Suprapubic skin (tissue), 4 donors: Measurements from ENCODE around the gene CDH3. TPM values are rescaled to one million over a fixed set of nuclear protein-coding genes. Genes with fewer than 3 reads are reported as not detected.

Experiments used
- DNase-seq, 2 donors: peaks; one replicate each; pipeline ENCODE4 v3.0.0-alpha.2; 2019; ENCODE audit warnings: low spot score in 2 of 2
- H3K27ac ChIP-seq: fragments of 200-600 bp; sonication (generic); one replicate; pipeline ENCODE4 v1.5.1; 2019
- H3K27me3 ChIP-seq: fragments of 200-600 bp; sonication (generic); one replicate; pipeline ENCODE4 v1.5.1; 2019
- H3K36me3 ChIP-seq: fragments of 200-600 bp; sonication (generic); one replicate; pipeline ENCODE4 v1.5.1; 2019
- H3K4me1 ChIP-seq: fragments of 200-600 bp; sonication (generic); one replicate; pipeline ENCODE4 v1.5.1; 2019
- H3K4me3 ChIP-seq: fragments of 200-600 bp; sonication (generic); one replicate; pipeline ENCODE4 v1.5.1; 2019; ENCODE audit warnings: mild to moderate bottlenecking
- H3K9me3 ChIP-seq: fragments of 200-600 bp; sonication (generic); one replicate; pipeline ENCODE4 v1.5.1; 2019
- EP300 ChIP-seq: sonication (generic); formaldehyde crosslinking; IDR thresholded peaks from one replicate; pipeline ENCODE4 v1.6.1; 2017; ENCODE audit warnings: antibody characterized with exemption
- POLR2A ChIP-seq, 2 donors: fragments of 450-650 bp; IDR thresholded peaks; one replicate each; pipeline ENCODE4 v1.6.1; 2017; ENCODE audit warnings: antibody characterized with exemption in 2 of 2, mild to moderate bottlenecking in 2 of 2, moderate library complexity in 2 of 2
- POLR2AphosphoS5 ChIP-seq, 3 donors: sonication (generic); formaldehyde crosslinking; IDR thresholded peaks; one replicate each; pipeline ENCODE4 v1.6.1; 2017; ENCODE audit warnings: antibody characterized with exemption in 3 of 3
- WGBS: methylation state at CpG from one replicate; pipeline ENCODE4 v1.1.5; 2018; 5-methylcytosine and 5-hydroxymethylcytosine counted together
- total RNA-seq, 4 donors: library from RNA; depleted of rRNA; stranded (reverse); fragments of >200 nt; gene quantifications; one replicate each; pipeline ENCODE4 v1.1.0, GENCODE V29; 2016
- TF ChIP-seq, protein P1 (sequence below), 2 donors: fragments of 200-600 bp in 1 of 2; fragments of 450-650 bp in 1 of 2; sonication (generic) in 1 of 2; IDR thresholded peaks; one replicate each; pipeline ENCODE4 v1.5.1; 2016 to 2019; ENCODE audit warnings: antibody characterized with exemption in 2 of 2, mild to moderate bottlenecking in 1 of 2, moderate library complexity in 1 of 2

Gene CDH3
- total RNA-seq, 4 donors from 2014 or later = 39.0 to 96.8 (median 70.1) TPM

DNA sequence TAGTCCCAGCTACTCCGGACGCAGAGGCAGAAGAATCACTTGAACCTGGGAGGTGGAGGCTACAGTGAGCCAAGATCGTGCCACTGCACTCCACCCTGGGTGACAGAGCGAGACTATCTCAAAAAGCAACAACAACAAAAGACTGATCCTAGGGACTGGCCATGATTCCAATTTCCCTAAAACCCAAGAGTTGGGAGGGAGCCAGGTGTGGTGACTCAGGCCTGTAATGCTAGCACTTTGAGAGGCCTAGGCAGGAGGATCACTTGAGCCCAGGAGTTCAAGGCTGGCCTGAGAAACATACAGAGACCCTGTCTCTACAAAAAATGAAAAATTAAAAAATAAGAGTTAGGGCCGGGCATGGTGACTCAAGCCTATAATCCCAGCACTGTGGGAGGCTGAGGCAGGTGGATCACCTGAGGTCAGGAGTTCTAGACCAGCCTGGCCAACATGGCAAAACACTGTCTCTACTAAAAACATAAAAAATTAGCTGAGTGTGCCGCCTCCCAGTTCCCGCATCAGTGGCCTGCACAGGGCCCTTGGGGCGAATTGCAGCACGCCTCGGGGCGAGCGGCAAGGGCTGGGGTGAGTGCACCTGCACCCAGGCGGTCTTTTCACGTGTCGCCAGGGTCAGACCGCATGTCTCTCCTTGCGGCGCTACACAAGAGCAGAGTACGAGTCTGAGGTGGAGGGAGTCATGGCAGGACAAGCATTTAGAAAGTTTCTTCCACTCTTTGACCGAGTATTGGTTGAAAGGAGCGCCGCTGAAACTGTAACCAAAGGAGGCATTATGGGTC, 40.8 kb downstream of the CDH3 start:
- no peaks in the 10 kb centered on the region for H3K4me1 ChIP-seq
- H3K4me3 ChIP-seq = no peak overlapping the region
- DNase-seq = no peak
- peaks cover 16% of the 10 kb centered on the region for H3K36me3 ChIP-seq
- no peak for TF ChIP-seq EP300
- TF ChIP-seq, protein P1, sequence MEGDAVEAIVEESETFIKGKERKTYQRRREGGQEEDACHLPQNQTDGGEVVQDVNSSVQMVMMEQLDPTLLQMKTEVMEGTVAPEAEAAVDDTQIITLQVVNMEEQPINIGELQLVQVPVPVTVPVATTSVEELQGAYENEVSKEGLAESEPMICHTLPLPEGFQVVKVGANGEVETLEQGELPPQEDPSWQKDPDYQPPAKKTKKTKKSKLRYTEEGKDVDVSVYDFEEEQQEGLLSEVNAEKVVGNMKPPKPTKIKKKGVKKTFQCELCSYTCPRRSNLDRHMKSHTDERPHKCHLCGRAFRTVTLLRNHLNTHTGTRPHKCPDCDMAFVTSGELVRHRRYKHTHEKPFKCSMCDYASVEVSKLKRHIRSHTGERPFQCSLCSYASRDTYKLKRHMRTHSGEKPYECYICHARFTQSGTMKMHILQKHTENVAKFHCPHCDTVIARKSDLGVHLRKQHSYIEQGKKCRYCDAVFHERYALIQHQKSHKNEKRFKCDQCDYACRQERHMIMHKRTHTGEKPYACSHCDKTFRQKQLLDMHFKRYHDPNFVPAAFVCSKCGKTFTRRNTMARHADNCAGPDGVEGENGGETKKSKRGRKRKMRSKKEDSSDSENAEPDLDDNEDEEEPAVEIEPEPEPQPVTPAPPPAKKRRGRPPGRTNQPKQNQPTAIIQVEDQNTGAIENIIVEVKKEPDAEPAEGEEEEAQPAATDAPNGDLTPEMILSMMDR (IDR thresholded peaks at IDR 0.05) = no peak
- no peak for TF ChIP-seq POLR2AphosphoS5 (IDR thresholded peaks at IDR 0.05)
- no peak for TF ChIP-seq POLR2A (IDR thresholded peaks at IDR 0.05)
- no peak overlapping the region for H3K27ac ChIP-seq
- H3K9me3 ChIP-seq = no peaks in the 10 kb centered on the region
- 94% methylated on average over 18 of the region's 22 CpGs for WGBS
- H3K27me3 ChIP-seq = no peaks in the 10 kb centered on the region

DNA sequence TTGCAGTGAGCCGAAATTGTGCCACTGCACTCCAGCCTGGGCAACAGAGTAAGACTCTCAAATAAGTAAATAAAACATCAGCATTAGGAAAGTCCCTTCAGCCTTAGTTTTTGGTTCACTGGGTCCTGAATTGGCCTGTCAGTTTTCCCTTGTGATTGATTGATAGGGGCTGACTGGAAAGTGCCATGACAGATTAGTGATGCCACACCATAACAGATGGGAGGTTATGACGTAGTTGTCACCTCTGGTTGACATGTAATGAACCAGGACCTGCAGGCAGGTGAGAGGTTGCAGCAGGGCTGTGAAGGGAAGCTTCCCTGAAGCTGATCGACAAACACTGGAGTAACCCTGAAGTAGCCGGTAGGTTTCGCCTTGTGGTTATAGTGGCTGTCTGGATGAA, 41.8 kb downstream of the CDH3 start:
- no peak overlapping the region for H3K4me3 ChIP-seq
- 89% methylated on average over 5 of the region's 5 CpGs for WGBS
- H3K27me3 ChIP-seq = no peaks in the 10 kb centered on the region
- peaks cover 20% of the 10 kb centered on the region for H3K36me3 ChIP-seq
- no peak for TF ChIP-seq POLR2A (IDR thresholded peaks at IDR 0.05)
- no peak for TF ChIP-seq EP300
- TF ChIP-seq, protein P1 (IDR thresholded peaks at IDR 0.05) = no peak
- no peak for TF ChIP-seq POLR2AphosphoS5 (IDR thresholded peaks at IDR 0.05)
- H3K4me1 ChIP-seq = no peaks in the 10 kb centered on the region
- no peaks in the 10 kb centered on the region for H3K9me3 ChIP-seq
- no peak overlapping the region for H3K27ac ChIP-seq
- DNase-seq = no peak

DNA sequence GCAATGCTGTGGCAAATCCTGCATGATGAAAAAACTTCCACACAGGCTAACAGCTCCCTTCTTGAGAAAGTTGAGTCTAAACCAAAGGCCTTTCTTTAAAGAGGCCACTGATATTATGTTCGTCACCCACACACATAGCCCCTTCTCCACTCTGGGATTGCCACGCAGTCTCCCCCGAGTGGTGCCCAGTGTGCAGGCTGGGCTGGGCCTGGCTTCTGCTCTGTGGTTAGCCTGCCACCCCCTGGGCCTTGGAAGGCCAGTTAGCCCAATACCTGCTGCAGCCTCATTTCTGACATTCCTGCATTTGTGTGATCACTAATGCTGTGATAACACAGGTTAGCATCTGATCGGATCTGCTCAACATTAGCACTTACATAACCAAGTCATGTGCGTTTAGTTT, 44.8 kb downstream of the CDH3 start:
- Histone ChIP-seq H3K27me3 (no peaks in the 10 kb centered on the region), H3K4me1 (no peaks in the 10 kb centered on the region), H3K27ac (no peak overlapping the region), H3K4me3 (no peak overlapping the region), H3K36me3 (peaks cover 21% of the 10 kb centered on the region), H3K9me3 (no peaks in the 10 kb centered on the region)
- 85% methylated on average over 4 of the region's 5 CpGs for WGBS
- no peak for DNase-seq
- TF ChIP-seq EP300 = no peak
- no peak for TF ChIP-seq POLR2A (IDR thresholded peaks at IDR 0.05)
- TF ChIP-seq, protein P1 (IDR thresholded peaks at IDR 0.05) = no peak
- no peak for TF ChIP-seq POLR2AphosphoS5 (IDR thresholded peaks at IDR 0.05)

DNA sequence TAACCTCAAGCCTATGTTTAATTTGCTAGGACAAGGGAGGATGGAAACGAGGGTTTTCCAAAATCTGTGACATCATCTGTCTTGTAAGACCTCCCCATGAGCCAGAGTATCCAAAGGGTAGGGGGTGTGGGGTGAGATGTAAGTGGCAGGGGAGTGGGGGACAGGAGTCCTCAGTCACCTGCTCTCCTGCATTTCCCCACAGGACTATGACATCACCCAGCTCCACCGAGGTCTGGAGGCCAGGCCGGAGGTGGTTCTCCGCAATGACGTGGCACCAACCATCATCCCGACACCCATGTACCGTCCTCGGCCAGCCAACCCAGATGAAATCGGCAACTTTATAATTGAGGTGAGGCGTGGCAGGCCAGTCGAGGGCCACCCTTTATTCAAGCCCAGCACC, 50.5 kb downstream of the CDH3 start:
- WGBS = 87% methylated on average over 3 of the region's 11 CpGs
- no peaks in the 10 kb centered on the region for H3K9me3 ChIP-seq
- DNase-seq = no peak
- H3K27ac ChIP-seq = no peak overlapping the region
- H3K36me3 ChIP-seq = peaks cover 18% of the 10 kb centered on the region
- H3K4me1 ChIP-seq = no peaks in the 10 kb centered on the region
- no peak for TF ChIP-seq EP300
- TF ChIP-seq, protein P1 (IDR thresholded peaks at IDR 0.05) = no peak
- H3K4me3 ChIP-seq = no peak overlapping the region
- no peaks in the 10 kb centered on the region for H3K27me3 ChIP-seq

DNA sequence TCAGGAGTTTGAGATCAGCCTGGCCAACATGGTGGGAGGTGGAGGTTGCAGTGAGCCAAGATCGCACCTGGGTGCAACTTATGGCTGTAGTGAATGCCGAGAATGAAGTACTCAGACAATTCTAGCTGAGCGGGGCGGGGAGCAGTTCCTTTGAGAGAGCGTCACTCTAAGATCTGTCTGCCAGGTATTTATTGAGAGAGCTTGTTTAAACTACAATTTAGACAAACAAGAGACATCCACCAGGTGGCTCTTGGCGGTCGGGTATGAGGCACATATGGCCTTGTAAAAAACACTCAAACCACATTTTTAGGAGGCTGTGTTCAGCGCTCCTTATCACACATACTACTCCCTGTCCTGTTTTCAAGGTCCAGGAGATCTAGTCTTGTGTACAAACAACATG, 51.4 kb downstream of the CDH3 start:
- Histone ChIP-seq H3K27me3 (no peaks in the 10 kb centered on the region), H3K4me3 (no peak overlapping the region), H3K36me3 (peaks cover 16% of the 10 kb centered on the region), H3K27ac (no peak overlapping the region), H3K4me1 (no peaks in the 10 kb centered on the region), H3K9me3 (no peaks in the 10 kb centered on the region)
- TF ChIP-seq POLR2AphosphoS5 (IDR thresholded peaks at IDR 0.05) = no peak
- TF ChIP-seq EP300 = no peak
- no peak for TF ChIP-seq POLR2A (IDR thresholded peaks at IDR 0.05)
- TF ChIP-seq, protein P1 (IDR thresholded peaks at IDR 0.05) = no peak
- no peak for DNase-seq
- WGBS = 86% methylated on average over 8 of the region's 8 CpGs
